Measurements from ENCODE around the gene MUC5B. TPM values are rescaled to one million over a fixed set of nuclear protein-coding genes. Genes with fewer than 3 reads are reported as not detected.

The MUC5B gene
- total RNA-seq, 1 donor from 2014 or later = 1.2 TPM

DNA sequence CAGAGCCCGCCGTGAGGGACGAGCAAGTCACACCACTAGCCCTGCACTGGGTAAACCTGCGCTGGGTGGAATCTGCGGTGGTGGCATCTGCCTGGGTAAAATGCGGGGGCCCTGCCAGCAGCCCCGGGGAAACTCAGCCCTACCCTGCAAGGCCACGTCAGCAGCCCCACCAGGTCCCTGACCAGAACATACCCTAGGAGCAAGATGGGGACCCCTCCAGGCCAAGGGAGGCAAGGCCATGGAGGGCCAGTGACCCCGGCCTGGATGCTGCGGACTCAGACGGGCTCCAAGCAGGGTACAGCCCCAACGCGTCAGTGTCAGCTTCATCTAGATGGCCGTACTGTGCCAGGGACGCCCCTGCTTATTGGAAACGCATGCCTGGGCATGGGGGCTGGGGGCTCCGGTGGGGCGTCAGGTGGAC lies 60.2 kb downstream of the MUC5B start:
- Histone ChIP-seq H3K9me3 (no peaks in the 10 kb centered on the region), H3K4me3 (no peak overlapping the region), H3K27me3 (no peaks in the 10 kb centered on the region), H3K36me3 (peaks cover 80% of the 10 kb centered on the region), H3K4me1 (peaks cover 8% of the 10 kb centered on the region), H3K27ac (no peak overlapping the region)
- DNase-seq (no peak), ATAC-seq (no peak)
- intact Hi-C loops (cut with DNase I) = no loop called here
- TF ChIP-seq CTCF (IDR thresholded peaks at IDR 0.05) = no peak

- peaks cover 88% of the 10 kb centered on the region for H3K36me3 ChIP-seq
- no peaks in the 10 kb centered on the region for H3K27me3 ChIP-seq
- no peak for TF ChIP-seq CTCF (IDR thresholded peaks at IDR 0.05)
- no peak overlapping the region for H3K4me3 ChIP-seq
- ATAC-seq (no peak), DNase-seq (no peak)
- no peaks in the 10 kb centered on the region for H3K9me3 ChIP-seq
- H3K27ac ChIP-seq = no peak overlapping the region
- intact Hi-C loops (cut with DNase I) = no loop called here
- H3K4me1 ChIP-seq = peaks cover 8% of the 10 kb centered on the region
These were observed 61.0 kb downstream of the MUC5B start for GRCh38 chr11:1283906-1284305.

DNA sequence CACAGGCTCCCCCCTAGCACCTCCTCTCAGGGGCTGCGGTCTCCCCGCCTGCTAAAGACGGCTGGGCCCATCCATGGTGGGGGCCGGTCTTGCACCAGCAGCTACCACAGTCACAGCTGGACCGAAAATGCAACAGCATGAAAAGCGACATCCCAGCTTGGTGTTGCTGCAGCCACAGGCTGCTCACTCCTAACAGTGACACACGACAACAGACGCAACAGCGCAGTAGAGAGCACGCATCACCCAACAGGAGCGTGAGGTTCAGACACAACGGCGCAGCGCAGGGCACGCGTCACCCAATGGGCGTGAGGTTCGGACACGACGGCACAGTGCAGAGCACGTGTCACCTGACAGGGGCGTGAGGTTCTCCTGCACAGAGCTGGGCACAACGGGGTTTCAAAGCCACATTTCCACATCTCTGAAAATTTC lies 62.5 kb downstream of the MUC5B start:
- intact Hi-C loops (cut with DNase I) = no loop called here
- H3K36me3 ChIP-seq = peaks cover 90% of the 10 kb centered on the region
- H3K27me3 ChIP-seq = no peaks in the 10 kb centered on the region
- DNase-seq (no peak), ATAC-seq (no peak)
- no peak for TF ChIP-seq CTCF (IDR thresholded peaks at IDR 0.05)
- H3K4me1 ChIP-seq = peaks cover 8% of the 10 kb centered on the region
- H3K4me3 ChIP-seq = no peak overlapping the region
- H3K9me3 ChIP-seq = no peaks in the 10 kb centered on the region
- H3K27ac ChIP-seq = no peak overlapping the region

- peaks cover 90% of the 10 kb centered on the region for H3K36me3 ChIP-seq
- DNase-seq = no peak
These were observed 63.0 kb downstream of the MUC5B start for GRCh38 chr11:1285876-1286275.

DNA sequence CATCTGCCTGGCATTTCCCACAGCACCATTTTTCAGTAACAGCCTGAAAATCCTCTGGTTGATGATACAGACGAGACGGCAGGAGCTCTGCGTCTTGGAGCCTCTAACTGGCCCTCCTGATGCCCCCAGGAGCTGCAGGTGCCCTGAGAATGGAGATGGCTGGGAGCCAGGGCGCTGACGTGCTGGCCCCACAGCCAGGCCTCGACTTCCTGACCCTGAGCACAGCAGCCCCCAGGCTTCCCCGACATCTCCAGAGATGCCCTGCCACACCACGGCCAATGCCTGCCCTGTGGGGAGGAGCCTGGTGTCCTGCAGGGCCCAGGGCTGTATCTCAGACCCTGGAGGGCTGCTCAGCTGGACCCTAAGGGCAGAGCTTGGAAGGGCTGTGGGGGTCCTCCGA lies 65.1 kb downstream of the MUC5B start:
- intact Hi-C loops (cut with DNase I) = no loop called here
- H3K27ac ChIP-seq = no peak overlapping the region
- no peaks in the 10 kb centered on the region for H3K9me3 ChIP-seq
- H3K36me3 ChIP-seq = peaks cover 80% of the 10 kb centered on the region
- no peak overlapping the region for H3K4me3 ChIP-seq
- ATAC-seq (no peak), DNase-seq (no peak)
- H3K27me3 ChIP-seq = no peaks in the 10 kb centered on the region
- no peaks in the 10 kb centered on the region for H3K4me1 ChIP-seq
- TF ChIP-seq CTCF (IDR thresholded peaks at IDR 0.05) = no peak

More at GRCh38 chr11:1285876-1286275, 63.0 kb downstream of the MUC5B start:
- peaks cover 8% of the 10 kb centered on the region for H3K4me1 ChIP-seq
- no peaks in the 10 kb centered on the region for H3K27me3 ChIP-seq
- H3K4me3 ChIP-seq = no peak overlapping the region
- intact Hi-C loops (cut with DNase I) = no loop called here
- no peak for ATAC-seq
- no peak for TF ChIP-seq CTCF (IDR thresholded peaks at IDR 0.05)
- H3K27ac ChIP-seq = no peak overlapping the region
- H3K9me3 ChIP-seq = no peaks in the 10 kb centered on the region

Measured in upper lobe of right lung (tissue), 1 donor.